GM19372 (cell line): Measurements from ENCODE around the gene NDUFV2.

ENCODE experiments used
- ATAC-seq: cut with Tn5 transposase; IDR thresholded peaks from one replicate; pipeline ENCODE4 v1.9.1; 2021; ENCODE audit warnings: mild to moderate bottlenecking, low read depth, moderate library complexity; ENCODE audit not compliant: unreplicated experiment

Gene NDUFV2

DNA sequence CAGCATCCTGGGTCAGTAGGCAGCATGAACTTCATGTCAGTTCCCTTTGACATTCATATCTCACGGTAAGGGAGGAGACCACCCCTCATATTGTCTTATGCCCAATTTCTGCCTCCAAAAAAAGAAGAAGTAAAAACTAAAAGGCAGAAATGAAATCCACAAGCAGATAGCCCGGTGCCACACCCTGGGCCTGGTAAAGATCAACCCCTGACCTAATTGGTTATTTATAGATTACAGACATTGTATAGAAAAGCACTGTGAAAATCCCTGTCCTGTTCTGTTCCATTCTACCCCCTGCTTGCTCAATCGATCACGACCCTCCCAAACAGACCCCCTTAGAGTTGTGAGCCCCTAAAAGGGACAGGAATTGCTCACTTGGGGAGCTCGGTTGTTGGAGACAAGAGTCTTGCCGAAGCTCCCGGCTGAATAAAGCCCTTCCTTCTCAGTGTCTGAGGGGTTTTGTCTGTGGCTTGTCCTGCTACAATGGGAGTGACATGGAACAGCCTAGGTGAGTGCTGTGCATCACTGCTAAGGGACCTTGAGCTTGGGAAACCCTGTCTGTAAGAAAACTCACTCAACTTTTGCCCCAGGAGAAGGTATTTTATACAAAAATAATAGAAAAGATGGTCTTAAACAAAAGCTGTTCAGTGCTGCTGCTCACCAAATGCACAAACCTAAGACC is 11.1 kb downstream of the NDUFV2 start:
- no peak for ATAC-seq

DNA sequence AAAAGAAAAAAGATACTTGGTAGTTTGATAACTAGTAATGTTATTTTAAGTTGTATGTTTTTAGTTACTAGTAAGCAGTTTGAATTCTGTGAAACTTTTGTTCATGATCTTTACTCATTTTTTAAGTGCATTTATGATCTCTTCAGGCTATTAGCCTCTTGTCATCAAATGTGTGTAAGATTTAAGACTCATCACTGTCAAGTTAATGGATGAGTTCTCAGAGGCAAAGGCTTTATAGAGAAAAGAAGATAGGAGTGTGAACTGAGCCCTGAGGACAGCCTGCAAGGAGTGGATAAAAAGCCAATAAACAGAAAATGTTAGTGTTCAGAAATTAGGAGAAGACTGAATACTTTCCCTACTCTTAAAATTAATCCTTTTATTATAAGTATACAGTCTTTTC is 13.5 kb downstream of the NDUFV2 start:
- ATAC-seq = no peak

DNA sequence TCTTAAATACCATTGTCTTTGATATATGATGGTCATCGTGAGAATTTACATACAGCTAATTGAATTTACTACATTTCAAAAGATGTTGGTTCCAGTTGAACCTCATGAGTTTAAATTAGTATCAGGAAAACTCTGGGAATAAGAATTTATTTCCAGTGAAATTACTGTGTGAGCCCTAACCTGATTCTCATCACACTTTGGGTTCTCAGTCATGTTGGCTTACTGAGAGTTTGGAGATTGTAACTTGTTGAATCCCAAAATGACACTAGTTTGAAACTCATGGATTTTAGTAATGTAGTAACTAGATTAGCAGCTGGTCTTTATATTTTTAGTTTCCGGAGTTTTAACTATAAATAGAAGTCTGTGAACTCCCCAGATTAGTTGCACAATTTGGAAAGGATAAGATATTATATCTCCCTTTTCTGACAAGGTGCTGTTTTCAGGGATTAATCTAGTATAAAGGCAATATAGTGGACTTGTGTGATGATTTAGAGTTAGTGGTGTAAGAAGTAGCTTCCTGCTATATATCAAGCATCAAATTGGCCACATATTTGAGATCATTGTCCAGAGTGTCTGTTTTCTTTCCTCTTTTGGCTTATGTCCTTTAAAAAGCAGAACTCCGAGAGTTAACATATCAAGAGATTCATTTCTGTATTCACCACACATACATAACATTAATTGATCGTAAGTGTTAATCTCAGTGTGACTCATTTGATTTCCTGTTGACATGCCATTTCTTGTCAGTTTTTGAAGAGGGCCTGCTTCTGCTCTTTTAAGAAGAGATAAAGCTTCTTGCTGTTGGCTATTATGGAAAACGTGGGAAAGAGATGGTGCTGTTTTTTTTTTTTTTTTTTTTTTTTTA is 15.7 kb downstream of the NDUFV2 start:
- no peak for ATAC-seq

DNA sequence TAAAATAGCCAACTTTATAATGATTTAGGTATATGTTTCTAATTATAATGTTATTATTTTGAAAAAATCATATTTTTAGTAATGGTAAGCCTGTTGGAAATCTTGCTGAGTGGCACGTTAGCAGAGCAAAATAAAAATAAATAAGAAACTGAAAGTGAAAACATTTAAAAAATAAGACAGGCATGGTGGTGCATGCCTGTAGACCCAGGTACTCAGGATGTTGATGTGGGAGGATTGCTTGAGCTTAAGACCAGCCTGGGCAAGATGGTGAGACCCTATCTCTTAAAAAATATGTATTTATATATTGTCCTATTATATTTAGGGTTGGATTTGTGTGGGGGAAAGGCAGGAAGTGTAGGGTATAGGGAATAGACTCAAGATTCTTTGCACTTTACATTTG is 18.3 kb downstream of the NDUFV2 start:
- ATAC-seq = no peak

DNA sequence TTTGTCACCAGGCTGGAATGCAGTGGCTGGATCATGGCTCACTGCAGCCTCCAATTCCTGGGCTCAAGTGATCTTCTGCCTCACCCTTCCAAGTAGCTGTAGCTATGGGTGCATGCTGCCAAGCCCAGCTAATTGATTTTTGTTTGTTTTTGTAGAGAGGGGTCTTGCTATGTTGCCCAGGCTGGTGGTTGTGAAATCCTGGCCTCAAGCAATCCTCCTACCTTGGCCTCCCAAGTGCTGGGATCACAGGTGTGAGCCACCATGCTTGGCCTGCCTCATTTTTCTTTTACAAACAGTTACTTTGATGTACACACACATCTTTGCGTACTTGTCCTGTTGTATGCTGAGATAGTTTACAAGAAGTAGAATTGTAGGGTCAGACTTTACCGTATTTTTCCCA is 21.0 kb downstream of the NDUFV2 start:
- ATAC-seq = no peak

DNA sequence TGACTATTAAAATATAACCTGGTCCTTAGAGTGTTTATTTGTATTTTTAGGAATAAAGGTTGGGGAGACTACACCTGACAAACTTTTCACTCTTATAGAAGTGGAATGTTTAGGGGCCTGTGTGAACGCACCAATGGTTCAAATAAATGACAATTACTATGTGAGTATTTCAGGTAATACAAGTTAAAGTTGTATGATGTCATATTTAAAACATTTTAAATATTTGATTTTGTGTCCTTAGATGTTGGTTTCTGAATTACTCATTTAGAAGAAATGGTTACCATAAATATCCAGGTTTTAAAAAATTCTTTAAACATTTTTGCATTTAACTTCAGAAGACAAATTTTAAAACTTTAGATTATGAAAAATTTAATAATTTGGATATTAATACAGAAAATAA is 22.3 kb downstream of the NDUFV2 start:
- ATAC-seq = no peak

DNA sequence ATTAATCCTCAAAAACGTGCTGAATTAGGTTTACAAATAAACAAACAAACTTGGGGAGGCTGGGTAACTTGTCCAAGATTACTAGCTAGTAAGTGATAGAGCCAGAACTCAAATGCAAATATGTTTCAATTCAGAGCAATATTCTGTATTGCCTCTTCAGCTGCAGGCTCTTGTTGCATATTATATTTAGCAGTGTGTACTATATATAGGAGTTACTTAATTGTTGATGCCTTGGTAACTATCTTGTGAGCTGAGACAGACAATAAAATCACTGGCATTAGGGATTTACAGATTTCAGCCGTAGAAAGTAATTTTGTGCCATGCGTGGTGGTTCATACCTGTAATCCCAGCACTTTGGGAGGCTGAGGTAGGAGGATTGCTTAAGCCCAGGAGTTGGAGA is 23.8 kb downstream of the NDUFV2 start:
- ATAC-seq = no peak

DNA sequence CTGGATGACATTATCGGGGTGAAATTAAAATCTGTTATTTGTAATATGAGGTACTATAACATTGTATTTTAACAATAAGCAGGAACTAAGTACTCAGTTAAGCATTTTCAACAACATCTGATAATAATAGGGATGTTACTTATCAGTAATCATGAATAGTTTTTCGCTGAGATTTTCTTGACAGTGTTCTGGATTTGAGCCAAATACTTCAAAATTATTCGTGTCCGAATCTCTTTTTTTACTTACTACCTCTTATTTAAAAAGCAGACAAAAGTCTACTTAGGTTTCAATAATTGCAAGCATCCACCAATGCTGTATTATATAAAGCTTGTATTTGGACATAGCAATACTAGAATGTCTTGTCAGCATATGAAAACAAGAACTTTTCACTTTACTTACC is 27.7 kb downstream of the NDUFV2 start:
- ATAC-seq = no peak

DNA sequence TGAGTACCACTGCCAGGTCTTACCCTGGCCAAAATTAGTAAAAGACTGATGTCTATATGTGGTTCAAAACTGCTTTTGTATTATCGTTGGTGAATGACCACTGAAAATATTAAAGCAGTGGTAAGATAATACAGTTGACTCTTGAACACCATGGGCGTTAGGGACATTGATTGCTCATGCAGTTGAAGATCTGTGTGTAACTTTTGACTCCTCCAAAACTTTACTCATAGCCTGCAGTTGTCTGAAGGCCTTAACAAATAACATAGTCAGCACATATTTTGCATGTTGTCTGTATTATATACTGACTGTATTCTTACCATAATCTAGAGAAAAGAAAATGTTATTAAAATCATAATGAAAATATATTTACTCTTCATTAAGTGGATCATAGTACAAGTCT is 28.3 kb downstream of the NDUFV2 start:
- no peak for ATAC-seq

DNA sequence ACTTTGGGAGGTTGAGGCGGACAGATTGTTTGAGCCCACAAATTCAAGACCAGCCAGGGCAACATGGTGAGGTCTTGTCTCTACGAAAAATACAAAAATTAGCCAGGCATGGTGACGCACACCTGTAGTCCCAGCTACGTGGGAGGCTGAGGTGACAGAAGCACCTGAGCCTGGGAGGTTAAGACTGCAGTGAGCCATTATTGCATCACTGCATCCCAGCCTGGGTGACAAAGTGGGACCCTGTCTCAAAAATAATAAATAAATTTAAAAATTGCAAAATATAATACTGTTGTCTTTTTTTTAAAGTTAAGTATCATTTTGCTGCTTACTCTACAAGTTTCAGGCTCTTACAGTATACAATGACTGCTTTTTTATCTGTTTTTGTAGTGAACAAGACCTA is 30.1 kb downstream of the NDUFV2 start:
- no peak for ATAC-seq

DNA sequence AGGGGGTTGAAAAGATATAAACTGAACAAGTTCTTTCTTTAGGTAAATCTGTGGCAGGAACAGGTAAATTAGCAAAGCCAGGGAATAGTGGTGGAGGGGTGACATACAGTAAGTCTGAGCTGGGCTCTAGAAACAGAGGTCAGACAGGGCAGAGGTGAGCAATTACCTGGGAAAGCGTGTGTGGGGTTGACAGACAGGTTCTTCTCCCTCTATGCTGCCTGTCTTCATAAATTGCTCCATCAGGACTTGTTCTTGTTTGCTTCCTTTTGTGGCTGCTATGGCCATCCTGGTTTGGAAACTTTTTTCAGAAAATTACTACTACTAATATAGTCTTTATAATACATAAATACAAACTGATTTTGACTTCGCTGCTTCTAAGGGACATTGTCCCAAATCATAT is 30.7 kb downstream of the NDUFV2 start:
- ATAC-seq = no peak

DNA sequence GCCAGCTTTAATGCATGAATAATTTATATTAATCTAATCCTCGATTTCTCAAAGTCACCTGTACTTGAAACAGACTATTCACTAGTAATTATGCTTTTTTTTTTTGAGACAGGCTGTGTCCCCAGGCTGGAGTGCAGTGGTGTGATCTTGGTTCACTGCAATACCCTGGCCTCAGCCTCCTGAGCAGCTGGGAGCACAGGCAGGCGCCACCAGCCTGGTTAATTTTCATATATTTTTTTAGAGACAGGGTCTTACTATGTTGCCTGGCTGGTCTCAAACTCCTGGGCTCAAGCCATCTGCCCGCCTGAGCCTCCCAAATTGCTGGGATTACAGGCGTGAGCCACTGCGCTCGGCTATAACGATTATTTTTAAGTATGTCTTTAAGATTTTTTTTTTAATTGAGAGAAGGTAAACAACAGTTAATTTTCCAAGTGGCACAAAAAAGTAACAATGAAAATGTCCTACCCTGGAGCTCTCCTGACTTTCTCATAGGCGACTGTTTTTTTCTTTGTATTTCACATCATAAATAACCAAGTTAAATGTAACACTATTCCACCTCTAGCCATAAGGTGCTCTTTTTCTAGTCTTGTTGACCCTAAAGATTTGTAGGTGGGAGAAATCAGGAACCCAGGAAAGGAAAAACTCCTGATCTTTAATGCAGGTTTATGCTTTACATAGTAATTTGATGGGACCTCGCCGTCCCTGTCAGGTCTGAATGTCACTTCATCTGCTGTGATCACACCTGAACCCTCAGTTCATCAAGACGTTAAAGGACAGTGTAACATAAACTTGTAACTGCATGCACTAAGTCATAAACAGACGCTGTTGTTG is 32.8 kb downstream of the NDUFV2 start:
- no peak for ATAC-seq

DNA sequence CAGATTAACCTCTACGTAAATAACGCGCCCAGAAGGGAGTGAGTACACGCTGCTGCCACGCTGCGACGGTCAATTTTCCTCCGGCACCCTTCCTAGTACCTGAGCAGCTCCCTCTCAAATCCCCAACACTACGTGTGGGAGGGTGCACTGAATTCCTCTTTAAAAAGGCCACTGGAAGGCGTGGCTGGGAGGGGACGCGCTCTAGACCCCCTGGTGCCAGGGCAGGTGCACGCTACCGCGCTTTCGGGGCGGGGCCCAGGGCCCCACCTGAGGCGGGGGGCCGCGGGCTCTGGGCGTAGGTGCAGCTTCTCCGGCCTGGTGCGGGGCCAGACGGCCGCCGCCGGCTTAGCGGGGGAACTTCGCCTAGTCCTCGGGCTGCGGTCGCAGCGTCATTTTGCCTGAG is 33.4 kb downstream of the NDUFV2 start:
- ATAC-seq = peak; percentile 14

DNA sequence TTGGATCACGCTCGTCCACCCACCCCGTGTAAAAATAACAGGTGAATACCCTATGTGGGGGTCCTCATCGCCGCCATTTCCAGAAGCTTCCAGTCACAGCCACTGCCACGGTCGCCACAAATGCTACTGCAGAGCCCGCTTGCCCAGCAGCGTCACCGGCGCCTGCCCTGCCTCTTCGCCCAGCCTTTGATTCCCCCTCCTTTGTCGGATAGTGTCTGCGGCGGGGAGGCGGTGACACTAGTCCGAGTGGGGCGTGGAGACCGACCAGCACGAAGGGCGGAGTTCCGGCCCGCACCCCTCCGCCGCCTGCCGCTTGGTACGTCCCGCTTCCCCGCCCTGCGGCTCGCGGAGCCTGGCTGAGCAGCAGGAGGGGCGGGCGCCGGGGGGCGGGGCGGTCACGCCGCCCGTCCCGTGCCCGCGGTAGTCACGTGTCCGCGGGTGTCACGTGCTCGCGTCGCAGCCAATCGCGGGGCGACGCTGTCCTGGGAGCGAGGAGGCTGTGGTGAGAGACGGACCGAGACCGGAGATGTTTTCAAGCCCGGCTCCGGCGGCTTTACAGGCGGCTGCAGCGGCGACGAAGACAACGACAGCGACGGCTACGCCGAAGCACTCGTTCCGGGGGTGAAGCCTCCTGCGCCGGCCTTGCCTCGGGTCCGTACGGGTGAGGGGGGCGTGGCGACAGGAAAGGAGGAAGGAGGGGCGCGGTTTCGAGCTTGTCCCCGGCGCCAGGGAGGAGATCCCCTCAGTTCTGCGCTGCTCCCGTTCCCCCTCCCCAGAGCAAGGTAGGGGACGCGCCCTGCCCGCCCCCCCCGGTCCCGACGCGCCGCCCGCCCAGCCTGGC is 34.0 kb downstream of the NDUFV2 start, which contains the start of gene ANKRD12:
Gene ANKRD12, plus strand, starts transcription at position 467 of the 841 bp plus-strand sequence. CDS start 45,652 bp downstream, outside the sequence.
- ATAC-seq = peak; percentile 64

DNA sequence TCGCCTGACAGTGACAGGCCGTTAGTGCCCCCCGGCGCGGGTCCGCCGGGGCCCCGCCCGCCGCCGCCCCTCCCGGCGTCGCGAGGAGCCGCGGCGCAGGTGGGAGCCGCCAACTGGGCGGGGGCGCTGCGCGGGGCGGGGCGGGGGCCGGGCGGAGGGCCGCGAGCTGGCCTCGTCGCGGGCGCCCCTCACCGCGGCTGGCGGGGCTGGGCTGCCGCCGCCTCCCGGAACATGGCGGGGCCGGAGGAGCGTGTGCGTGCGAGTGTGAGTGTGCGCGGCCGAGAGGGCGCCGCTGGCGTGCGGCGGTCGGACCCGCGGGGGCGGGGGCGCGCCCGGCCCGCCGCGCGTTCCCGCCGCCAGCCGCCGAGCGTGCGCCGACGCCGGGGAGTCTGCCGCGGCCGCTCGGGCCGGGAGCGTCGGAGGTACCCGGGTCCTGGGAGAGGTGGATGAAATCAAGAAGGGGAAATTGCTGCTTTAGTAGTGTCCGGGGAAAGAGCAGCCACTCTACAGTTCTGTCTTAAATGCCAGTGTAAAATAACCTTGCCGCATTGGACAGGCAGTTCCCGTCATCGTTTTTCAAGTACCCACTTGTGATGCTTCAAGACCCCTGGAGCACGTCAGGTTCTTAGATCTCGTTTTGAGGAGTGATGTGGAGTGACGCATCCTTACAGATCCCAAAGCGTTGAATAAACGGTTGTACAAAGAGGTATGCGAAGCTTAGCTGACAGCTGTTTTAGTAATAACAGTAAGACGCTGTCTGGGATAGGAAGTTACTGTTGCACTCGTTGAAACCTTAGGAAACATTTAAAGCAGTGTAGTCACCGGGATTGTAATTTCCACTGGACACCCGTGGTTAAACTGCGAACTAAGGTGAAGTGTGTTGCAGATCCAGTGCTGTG is 34.9 kb downstream of the NDUFV2 start:
- peak; percentile 34 for ATAC-seq

DNA sequence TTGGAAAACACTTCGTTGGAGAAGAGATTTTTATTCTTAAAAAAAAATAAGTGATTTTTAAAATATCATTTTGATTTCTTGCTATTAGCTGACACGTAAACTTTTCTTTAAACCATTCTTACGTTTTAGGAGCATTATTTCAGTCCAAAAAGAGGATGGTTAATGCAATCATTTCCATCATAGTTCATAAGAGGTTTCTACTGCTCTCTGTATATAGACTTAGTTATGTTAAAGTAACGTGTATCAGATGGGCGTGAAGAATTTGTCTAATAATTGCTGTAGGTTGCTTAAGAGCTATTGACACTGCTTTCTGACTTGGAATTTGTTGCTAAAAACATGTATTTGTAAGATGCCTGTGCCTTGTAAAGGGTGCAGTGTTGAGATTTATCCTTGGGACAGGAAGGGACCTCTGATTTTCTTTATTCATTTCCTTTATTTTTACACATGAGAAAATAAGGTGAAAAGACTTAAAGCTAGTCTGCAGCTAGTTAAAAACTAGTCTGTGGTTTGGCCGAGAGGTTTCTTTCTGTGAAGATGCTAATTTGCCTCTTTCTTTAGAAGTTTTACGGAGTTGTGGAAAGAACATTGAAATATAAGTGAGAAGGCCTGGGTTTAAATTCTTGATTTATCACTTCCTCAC is 37.0 kb downstream of the NDUFV2 start:
- no peak for ATAC-seq

DNA sequence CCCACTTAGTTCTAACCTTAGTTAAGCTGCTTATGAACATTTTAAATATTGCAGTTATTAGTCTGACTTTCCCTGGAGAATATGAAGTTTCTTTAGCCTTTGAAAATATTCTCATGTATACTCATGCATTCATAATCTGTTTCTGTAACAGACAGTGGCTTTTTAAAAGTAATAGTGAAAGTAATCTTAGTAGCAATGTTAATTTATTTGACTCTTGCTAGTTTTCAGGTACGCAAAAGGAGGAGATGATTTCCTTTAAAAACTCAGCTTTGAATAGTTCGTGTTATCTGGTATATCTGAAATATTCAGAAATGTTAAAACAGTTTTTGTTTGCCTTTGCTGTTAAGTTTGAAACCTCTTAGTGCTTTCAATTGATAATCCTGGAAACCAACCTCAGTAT is 37.9 kb downstream of the NDUFV2 start:
- ATAC-seq = no peak

DNA sequence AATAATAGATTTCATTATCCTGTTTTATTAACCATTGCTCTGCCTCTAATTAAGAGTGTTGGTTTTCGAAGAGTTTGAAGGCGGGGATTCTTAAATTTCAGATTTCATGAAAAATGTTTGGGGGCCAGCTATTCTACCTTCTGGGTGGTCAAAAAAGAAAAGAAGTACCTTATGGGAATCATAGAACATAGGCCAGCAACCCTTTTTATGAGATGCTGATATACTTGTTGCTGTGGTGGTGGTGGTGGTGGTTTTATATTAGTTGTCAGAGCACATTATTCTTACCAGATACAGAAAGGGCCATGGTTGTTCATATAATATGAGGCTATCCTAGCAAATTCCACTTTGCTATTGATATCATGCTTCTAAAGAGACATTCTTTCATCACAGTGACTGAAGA is 38.5 kb downstream of the NDUFV2 start:
- ATAC-seq = no peak

DNA sequence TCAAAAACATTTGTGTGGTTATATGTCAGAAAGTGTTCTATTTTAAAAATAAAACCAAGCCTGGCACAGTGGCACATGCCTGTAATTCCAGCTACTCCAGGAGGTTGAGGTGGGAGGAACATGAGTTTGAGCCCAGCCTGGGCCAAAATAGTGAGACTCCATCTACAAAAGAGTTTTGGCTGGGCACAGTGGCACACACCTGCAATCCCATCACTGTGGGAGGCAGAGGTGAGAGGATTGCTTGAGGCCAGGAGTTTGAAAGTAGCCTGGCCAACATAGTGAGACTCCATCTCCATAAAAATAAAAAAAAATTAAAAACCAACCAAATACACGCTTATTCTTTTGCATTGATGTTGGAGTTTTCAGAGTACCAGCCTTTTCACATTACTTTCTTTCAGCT is 43.7 kb downstream of the NDUFV2 start:
- ATAC-seq = no peak
